ENCODE measurements around the gene LRFN5.

Gene LRFN5

DNA sequence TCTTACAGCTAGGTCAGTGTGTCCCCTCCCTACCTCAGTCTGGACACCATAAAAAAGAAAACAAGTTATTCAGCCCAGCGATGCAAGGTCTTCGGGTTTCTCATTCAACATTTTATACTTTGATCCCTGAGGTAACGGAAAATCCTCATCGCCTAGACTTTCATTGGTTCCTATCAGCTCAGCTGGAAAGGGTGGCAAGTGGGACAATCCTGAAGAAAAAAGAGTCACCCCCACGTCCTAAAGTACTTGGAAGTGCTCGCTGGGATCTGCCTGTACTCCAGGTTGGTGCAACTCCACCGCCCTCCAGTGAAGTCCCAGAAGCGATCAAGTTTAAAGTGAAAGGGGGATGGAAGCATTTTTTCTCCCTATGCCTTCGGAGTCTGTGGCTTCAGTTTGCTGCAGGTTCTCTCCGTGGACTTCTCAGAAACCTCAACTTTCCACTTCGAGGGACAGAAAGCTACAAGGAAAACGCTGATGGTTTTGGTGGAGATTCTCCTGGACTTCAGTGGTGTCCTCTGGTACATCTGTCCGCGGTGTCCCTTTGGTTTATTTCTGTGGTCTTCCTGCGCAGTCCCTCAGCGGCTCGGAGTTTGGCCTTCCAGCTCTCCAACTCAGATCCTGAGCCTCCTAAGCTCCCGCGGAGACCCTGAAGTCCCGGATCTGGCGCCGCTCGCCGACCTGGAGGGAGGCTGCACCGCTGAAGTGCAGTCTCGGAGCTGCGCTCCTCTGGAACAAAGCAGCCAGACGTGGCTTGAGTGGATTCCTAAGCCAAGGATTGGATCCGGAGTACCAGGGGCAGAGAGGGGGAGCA is 1.8 kb upstream of the LRFN5 start:
- TF ChIP-seq, protein P1, sequence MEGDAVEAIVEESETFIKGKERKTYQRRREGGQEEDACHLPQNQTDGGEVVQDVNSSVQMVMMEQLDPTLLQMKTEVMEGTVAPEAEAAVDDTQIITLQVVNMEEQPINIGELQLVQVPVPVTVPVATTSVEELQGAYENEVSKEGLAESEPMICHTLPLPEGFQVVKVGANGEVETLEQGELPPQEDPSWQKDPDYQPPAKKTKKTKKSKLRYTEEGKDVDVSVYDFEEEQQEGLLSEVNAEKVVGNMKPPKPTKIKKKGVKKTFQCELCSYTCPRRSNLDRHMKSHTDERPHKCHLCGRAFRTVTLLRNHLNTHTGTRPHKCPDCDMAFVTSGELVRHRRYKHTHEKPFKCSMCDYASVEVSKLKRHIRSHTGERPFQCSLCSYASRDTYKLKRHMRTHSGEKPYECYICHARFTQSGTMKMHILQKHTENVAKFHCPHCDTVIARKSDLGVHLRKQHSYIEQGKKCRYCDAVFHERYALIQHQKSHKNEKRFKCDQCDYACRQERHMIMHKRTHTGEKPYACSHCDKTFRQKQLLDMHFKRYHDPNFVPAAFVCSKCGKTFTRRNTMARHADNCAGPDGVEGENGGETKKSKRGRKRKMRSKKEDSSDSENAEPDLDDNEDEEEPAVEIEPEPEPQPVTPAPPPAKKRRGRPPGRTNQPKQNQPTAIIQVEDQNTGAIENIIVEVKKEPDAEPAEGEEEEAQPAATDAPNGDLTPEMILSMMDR (IDR thresholded peaks at IDR 0.05; ENCODE audit: extremely low read depth, missing control alignments) = no peak
- DNase-seq (ENCODE audit: low spot score) = no peak

DNA sequence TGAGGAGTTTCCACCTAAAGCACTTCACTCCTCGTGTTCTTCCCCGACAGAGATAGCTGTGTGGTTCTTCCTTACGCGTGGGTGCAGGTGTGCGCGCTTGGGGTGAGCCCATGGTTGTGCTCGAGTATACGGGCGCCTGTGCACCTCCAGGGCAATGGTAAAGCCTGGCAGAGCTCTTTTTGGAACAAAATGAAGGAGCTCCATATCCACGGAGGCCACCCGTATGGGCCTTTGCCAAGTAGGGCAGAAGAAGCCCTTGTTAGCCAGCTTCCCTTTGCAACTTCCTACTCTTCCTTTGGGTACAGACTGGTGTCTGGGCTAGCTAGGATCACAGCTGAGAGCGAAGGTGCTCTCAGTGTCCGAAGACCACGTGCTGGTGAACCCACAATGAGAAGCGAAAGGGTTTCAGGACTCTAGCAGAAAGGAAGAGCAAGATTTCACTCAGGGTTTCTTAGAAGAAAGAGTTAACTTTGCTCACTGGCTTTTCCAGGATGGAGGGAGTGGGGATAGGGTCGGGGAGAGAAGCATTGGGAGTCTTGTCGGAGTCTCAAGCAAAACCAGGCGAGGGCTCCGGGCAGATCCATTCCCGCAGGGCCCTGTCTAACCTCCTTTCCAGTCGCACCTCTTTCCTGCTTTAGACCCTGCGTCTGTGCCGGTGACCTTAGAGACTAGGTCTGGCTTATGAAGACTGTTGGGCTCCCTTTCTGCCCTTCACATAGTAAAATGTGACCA is 960 bp upstream of the LRFN5 start:
- DNase-seq (ENCODE audit: low spot score) = peak; percentile 25
- TF ChIP-seq, protein P1 (IDR thresholded peaks at IDR 0.05; ENCODE audit: extremely low read depth, missing control alignments) = no peak

DNA sequence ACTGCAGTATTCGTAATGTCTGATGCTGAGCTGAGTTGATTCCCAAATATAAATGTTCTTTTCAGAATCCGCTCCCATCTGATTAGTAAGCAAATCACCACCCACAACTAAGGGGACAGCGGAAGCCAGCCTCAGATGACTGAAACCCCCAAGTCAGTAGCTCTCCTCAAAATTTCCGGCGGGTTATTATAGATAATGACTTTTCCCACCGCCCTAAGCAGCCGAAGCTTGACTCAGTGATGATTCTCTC is 469 bp upstream of the LRFN5 start:
- TF ChIP-seq, protein P1 (IDR thresholded peaks at IDR 0.05; ENCODE audit: extremely low read depth, missing control alignments) = no peak
- DNase-seq (ENCODE audit: low spot score) = peak; percentile 36

GRCh38 chr14:41607304-41607775 is 664 bp downstream of the LRFN5 start:
- DNase-seq (ENCODE audit: low spot score) = peak; percentile 34
- TF ChIP-seq, protein P1 (IDR thresholded peaks at IDR 0.05; ENCODE audit: extremely low read depth, missing control alignments) = no peak

GRCh38 chr14:41607966-41608663 is 1.4 kb downstream of the LRFN5 start:
- DNase-seq (ENCODE audit: low spot score) = no peak
- TF ChIP-seq, protein P1 (IDR thresholded peaks at IDR 0.05; ENCODE audit: extremely low read depth, missing control alignments) = no peak

GRCh38 chr14:41608681-41609390 is 2.2 kb downstream of the LRFN5 start:
- no peak for DNase-seq (ENCODE audit: low spot score)

More at GRCh38 chr14:41608681-41609390, 2.2 kb downstream of the LRFN5 start:
- TF ChIP-seq, protein P1 (IDR thresholded peaks at IDR 0.05; ENCODE audit: extremely low read depth, missing control alignments) = no peak
